Loucy (cell line): ENCODE measurements around the gene FOSL1.

Experiments used
- CTCF ChIP-seq: fragments of 200-600 bp; sonication (generic); conservative IDR thresholded peaks from 2 replicates; pipeline ENCODE4 v1.5.1; 2014; ENCODE audit warnings: mild to moderate bottlenecking, antibody characterized with exemption, low read length
- EZH2phosphoT487 ChIP-seq: fragments of 200-600 bp; IDR thresholded peaks from 2 replicates; pipeline ENCODE4 v1.6.1; 2018; ENCODE audit warnings: antibody characterized with exemption, mild to moderate bottlenecking, moderate library complexity, borderline replicate concordance

DNA sequence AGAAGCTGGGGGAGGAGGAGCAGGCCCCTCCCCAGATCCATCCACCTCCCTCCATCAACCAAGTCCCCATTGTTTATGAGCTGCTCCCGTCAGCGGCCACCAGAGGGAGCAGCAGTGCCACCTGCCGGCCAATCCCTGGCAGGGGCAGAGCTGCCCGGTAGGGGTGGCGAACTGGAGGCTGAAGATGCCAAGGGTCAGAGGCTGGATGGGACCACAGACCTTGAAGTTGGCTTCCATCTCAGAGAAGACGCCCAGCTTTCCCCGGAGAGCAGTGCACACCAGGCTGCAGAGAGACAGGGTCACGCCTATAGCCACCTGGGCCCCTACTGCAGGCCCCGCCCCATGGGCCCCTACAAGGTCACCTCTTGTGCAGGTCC lies 15.5 kb downstream of the FOSL1 start:
- peak; percentile 100 for TF ChIP-seq CTCF
- no peak for TF ChIP-seq EZH2phosphoT487
